Measurements from ENCODE around the gene STAT5A.
"Not testable (repeated sequence)": the region's sequence is repeated elsewhere in the genome, so short reads cannot be mapped to it uniquely, and the experiment has no call there.

STAT5A gene

DNA sequence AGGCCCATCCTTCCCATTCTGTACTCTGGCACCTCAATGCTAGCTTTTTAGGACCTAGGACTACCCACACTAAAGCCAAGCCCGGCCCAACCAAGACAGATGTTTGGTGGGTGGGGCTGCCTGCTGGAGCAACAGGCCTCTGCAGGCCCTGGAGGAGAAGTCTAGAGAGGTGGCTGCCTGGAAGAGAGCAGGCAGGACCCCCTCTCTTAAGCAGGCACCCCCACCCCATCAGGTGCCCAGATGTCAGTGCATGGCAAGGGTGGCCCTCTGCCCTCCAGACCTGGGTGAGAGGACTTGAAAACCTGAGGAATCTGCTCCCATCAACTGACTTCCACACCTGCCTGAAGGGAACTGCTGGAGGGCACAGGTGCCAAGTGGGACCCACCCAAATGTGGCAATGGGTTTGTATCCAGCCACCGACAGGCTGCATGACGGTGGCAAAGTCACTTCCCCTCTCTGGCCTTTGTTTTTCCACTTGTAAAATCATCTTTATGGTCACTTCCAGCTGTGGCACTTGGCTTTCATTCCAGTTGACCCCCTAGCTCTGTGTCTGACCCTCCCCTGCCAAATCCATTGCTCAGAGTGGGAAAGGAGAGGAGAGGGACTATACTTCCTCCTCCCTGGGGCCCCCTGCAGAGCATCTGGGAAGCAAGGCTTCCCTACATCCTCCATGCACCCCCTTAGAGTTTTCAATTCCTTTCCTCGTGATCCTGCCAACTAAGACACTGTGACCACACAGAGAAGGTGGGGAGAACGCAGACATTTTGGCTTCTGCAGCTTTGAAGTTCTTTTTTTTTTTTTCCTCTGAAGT is 1.7 kb upstream of the STAT5A start:
- no peak for DNase-seq

DNA sequence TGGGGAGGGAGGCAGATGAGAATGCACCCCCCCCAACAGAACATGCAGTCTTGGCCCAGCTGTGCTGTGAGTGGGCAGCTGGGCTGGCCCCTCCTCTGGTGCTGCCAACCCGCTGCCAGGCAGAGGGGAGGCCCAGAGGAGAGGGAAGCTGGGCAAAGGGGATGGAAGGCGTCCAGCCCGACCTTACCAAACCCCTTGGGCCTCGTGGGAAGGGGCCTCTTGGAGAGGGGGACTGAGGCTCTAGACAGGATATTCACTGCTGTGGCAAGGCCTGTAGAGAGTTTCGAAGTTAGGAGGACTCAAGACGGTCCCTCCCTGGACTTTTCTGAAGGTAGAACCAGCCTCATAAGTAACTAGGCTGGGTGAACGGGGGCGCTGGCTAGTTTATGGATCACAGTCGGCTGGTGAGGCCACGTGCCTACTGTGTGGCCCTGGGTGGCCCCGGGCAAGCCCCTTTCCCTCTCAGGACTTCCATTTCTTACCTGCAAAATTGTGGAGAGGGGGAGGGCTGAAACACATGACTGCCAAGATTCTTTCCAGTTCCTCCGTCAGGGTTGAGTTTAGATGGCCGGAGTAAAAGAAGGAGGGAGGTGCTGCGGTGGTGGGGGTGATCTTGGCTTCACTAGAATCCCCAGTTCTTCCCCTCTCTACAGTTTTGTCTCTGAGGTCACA is 857 bp upstream of the STAT5A start:
- DNase-seq, result no peak

DNA sequence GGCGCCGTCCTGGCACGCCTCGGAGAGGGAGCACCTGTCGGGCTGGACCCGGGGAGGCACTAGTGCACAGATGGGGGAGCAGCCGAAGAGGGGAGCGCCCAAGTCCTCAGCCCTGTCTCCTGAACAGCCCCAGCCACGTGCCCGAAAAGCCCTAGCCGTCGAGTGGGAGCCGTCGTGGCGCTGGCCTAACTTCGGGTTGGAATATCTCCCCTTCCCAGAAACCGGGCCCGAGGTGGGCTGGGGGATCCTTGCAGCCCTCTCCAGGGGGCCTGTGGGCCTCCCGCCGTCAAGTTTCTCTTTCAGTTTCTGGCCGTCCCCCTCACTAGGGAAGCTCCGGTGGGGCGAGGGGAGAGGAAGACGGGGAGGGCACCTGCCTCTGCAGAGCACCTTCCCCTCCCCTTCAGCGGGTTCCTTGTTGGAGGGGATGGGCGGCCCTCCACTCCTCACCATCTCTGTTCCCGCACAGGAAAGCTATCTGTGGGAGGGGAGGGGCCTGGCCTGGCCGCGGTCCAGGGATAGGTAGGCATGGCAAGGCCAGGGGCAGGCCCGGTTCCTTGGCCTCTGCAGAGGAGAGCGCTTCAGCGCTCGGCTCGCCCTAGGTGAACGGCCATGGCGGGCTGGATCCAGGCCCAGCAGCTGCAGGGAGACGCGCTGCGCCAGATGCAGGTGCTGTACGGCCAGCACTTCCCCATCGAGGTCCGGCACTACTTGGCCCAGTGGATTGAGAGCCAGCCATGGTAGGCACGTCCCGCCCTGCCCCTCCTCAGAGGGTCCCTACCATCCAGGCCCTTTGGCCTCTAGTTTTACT is 709 bp downstream of the STAT5A start:
- no peak for DNase-seq

DNA sequence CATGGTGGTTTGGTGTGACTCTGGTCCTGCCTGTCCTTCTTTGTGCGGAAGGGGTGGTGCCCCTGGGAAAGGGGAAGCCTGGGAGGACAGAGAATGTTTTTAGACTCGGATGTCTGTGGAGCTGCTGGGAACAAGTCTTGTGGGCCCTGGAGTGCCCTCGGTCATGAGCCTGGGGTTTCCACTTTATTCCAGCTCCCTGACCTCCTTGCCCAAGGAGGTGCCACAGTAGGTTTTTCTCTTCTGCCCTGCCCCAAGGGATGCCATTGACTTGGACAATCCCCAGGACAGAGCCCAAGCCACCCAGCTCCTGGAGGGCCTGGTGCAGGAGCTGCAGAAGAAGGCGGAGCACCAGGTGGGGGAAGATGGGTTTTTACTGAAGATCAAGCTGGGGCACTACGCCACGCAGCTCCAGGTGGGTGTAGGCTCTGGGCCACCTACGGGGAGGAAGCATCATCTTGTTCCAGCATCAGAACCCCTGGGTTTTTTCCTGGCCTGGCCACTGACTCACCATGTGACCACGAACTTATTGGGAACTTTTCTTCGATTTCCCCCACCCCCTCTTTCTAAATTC is 1.4 kb downstream of the STAT5A start:
- DNase-seq, result no peak

DNA sequence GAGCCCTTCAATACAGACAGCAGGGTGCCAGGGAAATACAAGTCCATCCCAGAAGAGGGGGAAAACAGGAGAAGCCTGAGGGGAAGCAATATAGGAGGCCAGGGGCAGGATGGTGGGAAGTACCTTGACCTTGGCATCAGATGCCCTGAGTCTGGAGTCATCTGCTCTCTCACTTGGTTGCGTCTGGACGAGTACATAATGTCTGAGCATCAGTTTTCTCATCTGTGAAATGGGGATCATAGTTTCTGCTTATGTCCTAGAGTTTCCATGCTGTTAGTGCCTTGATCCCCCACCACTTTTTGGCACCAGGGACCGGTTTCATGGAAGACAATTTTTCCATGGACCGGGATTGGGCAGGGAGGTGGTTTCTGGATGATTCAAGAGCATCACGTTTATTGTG is 2.3 kb downstream of the STAT5A start:
- no peak for DNase-seq

DNA sequence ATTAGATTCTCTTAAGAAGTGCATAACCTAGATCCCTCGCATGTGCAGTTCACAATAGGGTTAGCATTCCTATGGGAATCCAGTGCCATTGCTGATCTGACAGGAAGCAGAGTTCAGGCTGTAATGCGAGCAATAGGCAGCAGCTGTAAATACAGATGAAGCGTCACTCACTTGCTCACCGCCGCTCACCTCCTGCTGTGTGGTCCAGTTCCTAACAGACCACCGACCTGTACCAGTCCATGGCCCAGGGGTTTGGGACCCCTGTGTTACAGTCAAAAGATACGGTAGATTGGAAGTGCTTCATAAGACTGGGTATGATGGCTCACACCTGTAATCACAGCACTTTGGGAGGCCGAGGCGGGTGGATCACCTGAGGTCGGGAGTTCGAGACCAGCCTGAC is 2.8 kb downstream of the STAT5A start:
- DNase-seq, result no peak

DNA sequence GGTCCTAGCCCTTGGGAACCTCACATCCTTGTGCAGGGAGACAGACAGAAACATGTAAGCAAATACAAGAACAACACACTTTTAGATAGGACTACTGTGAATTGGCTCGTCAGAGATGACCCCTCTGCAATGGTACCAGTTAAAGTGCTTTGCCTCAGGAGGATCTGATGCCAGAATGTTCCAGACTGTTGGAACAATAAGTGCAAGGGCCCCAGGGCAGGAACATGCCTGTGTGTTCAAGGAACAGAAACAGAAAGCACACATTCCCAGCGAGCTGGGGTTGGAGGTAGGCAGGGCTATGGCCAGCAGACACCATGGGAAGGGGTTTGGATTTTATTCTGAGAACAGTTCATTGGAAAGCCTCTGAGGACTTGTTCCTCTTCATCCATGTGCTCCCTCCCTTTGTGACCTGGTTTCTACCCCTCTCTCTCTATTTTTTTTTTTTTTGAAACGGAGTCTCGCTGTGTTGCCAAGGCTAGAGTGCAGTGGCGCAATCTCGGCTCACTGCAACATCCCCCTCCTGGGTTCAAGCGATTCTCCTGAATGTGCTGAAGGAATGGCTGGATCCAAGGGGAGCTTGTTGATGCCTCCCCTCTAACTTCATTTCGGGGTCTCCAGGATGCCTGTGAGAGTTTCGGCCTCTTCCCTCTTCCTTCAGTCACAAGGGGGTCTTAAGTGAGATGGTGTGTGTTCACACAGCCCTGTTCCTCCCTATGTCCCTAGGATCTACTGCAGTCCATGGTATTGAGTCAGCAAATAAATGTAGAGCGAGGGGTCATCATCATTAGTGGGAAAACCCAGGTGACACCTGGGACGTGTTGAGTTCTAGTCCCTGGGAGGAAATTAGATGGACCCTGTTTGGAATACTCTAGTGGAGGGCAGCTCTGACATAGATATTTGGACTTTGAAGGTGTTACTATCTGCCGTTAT is 6.4 kb downstream of the STAT5A start:
- DNase-seq, result no peak

DNA sequence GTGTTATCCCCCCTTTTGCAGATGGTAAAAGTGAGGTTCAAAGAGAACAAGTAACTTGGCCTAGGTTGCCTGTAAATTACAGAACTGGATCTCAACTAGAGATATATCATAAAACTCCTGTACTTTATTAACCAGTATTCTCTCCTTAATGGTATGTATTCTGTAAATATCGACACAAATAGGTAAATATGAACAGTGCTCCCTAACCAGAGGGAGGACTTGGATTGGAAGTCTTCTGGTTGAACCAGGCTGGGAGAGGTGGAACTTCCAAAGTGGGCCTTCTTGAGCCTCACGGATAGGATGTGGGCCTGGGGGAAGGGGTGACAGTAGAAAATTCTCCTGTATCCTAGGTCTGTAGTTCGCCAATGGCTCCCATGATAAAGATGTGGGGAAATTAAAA is 7.7 kb downstream of the STAT5A start:
- DNase-seq, result no peak

DNA sequence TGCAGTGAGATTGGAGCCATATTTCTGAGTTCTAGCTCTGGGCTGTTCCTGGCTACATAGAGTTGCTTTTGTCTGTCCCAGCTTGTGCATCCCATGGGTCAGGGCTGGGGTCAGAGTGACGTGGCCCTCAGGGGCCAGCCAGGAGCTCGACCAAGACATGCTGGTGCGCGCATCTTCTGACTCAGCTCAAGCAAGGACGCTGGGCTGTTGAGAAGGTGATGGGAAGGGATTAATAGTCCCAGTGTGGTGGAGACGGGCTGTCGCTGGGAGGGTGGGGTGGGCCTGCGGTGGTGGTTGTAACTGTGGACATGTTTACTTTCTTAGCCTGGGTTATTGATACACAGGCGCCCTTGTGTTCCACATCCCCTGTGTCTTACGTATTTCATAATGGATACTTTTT is 9.5 kb downstream of the STAT5A start:
- DNase-seq, result not testable (repeated sequence)

DNA sequence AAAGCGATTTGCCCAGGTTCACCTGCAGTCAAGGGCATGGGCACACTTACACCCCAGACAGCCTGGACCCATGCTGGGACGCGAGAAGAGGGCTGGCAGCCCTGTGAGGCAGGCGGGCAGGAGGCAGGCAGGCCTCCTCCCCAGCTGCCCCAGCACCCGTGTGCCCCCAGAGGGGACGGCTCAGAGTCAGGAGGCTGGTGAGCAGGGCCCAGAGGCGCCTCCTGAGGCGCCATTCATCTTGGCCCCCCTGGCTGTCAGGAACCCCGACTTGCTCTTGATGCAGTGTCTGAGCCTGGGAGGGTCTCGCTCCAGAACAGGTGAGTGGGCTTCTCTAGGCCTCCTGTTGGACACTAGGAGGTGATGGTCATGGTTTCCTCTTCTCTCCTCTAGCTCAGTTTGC is 11.1 kb downstream of the STAT5A start:
- DNase-seq, result not testable (repeated sequence)

DNA sequence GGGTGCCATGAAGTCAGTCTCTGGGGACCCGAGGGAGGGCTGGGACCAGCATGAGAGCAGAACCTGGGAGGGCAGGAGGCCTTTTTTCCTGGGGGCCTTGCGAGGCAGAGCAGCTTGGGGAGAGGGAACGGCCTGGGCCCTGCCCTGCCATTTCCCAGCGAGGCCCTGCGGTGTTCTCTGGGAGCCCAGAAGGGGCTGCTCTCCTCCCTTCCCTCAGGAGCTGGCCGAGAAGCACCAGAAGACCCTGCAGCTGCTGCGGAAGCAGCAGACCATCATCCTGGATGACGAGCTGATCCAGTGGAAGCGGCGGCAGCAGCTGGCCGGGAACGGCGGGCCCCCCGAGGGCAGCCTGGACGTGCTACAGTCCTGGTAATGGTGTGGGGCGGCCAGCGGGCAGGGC is 11.6 kb downstream of the STAT5A start:
- DNase-seq, result not testable (repeated sequence)

DNA sequence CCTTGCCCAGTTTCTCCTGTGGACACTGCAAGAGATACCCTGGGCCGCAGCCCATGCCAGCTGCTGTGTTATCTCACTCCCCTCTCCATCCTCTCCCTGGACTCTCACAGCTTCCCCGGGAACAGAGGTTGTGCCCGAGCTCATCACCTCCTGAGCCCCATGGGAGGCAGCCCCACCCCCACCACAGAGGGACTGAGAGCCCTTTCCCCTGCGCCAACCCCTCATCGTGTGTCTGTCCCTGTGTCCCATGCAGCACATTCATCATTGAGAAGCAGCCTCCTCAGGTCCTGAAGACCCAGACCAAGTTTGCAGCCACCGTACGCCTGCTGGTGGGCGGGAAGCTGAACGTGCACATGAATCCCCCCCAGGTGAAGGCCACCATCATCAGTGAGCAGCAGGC is 12.7 kb downstream of the STAT5A start:
- DNase-seq, result no peak

DNA sequence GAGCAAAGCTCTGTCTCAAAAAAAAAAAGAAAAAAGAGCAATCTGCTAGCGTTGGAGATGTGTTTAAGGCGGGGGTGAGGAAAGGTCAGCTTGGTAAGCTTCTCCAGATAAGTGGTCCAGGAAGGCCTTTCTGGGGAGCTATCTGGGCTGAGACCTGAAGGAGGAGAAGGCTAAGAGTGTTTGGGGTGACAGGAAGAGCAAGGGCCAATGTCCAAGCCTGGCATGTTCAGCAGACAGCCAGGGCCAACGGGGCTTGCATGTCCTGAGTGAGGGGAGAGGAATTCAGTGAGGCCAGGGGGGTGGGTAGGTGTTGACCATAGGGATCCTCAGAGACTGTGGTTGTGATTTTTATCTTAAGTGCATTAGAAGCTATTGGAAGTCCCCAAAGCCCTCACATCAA is 15.4 kb downstream of the STAT5A start:
- DNase-seq, result no peak

DNA sequence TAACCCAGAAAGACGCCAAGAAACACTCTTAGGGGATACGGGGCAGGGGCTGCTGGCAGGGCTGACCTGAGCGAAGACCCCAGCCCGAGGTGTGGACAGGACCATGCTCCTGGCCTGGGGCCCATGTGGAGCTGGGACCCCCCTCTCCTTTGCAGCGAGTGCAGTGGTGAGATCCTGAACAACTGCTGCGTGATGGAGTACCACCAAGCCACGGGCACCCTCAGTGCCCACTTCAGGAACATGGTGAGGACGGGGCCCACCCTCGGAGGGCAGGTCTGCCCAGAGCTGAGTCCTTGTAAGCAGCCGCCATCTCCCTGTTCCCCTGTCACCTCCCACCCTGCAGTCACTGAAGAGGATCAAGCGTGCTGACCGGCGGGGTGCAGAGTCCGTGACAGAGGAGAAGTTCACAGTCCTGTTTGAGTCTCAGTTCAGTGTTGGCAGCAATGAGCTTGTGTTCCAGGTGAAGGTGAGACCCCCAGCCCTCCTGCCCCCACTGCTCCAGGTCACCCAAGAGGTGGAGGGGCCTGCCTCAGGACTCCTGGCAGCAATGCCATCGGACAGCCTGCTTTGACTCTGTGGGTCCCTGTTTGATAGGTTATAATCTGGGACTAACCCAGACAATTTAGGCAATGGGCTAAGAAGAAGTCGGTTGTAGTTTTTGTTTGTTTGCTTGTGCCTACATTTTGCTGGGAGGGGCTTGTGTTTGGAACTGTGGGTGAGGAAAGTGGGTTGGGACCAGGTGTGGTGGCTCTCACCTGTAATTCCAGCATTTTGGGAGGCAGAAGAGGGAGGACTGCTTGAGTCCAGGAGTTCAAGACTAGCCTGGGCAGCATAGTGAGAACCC is 16.1 kb downstream of the STAT5A start:
- DNase-seq, result no peak

DNA sequence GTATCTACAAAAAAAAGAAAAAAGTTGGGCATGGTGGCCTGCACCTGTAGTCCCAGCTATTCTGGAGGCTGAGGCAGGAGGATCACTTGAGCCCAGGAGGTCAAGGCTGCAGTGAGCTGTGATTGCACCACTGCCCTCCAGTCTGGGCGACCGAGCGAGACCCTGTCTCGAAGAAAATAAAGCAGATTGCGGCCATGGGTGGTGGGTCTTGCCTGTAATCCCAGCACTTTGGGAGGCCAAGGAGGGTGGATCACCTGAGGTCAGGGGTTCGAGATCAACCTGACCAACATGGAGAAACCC is 16.7 kb downstream of the STAT5A start:
- not testable (repeated sequence) for DNase-seq

DNA sequence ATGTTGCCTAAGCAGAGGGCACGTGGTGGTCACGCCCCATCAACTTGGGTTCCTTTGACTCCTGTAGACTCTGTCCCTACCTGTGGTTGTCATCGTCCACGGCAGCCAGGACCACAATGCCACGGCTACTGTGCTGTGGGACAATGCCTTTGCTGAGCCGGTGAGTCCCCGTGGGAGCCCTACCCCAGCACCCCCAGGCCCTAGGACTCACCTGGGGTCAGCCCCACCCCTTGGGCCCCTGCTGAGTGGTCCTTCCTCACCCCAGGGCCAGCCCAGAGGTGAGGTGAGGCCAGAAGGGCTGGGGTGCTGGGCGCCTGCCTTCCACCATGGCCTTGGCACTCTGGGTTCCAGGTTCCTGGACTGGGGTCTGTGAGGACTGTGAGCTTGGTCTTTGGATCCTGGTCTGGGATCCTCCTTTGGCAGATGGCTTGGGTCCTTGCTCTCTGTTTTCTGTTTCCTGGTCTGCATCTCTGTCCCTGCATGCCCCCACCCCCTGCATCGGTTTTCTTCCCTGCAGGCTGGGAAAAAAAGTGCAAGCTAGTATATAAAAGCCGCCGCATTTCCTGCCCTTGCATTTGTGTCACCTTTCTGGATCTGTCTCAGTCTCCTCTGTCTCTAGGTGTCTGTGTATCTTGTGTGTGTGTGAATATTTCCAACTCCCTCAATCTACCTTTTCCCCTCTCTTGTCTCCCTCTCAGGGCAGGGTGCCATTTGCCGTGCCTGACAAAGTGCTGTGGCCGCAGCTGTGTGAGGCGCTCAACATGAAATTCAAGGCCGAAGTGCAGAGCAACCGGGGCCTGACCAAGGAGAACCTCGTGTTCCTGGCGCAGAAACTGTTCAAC is 17.5 kb downstream of the STAT5A start:
- DNase-seq, result no peak

DNA sequence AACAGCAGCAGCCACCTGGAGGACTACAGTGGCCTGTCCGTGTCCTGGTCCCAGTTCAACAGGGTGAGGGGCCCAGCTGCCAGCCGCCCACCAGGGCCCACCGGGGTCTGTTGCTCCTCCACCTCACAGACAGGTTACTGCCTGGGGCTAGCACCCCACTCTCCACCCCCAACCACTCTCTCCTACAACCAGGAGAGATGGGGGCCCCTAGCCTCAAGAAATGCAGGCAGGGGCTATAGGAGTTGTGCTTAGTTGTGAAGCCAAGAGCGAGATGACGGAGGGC is 18.0 kb downstream of the STAT5A start:
- no peak for DNase-seq

DNA sequence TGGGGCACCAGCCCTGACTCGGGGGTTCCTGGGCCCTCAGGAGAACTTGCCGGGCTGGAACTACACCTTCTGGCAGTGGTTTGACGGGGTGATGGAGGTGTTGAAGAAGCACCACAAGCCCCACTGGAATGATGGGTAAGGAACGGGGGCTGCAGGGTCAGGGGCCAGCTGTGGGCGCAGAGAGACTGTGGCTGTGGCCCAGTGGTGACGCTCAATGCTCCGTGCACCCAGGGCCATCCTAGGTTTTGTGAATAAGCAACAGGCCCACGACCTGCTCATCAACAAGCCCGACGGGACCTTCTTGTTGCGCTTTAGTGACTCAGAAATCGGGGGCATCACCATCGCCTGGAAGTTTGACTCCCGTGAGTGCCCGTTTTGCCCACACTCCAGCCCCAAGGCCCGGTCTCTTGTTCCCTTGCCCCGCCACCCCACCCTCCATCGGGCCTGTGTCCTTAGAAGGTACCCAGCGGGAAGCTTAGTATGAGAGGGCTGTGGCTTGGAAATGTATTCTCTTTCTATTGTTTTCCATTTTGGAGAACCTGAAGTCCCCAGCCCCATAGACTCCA is 19.1 kb downstream of the STAT5A start:
- no peak for DNase-seq

DNA sequence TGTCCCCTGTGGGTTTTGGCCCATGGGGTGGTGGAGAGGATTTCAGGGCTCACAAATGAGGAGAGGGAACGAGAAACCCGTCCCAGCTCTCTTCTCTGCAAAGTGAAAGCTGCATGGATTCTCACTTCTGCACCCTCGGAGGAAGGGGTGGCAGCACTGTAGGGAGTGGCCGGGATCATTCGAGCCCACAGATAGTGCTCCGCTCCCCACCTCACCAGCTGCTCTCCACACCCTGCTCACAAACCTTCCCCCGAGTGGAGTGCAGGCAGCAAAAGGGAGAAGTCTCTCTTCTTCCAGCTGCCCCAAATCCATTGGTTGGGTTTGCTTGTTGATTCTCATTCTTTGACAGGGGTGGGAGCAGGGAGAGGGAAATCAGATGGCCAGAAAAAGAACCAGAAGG is 20.1 kb downstream of the STAT5A start:
- DNase-seq, result no peak

DNA sequence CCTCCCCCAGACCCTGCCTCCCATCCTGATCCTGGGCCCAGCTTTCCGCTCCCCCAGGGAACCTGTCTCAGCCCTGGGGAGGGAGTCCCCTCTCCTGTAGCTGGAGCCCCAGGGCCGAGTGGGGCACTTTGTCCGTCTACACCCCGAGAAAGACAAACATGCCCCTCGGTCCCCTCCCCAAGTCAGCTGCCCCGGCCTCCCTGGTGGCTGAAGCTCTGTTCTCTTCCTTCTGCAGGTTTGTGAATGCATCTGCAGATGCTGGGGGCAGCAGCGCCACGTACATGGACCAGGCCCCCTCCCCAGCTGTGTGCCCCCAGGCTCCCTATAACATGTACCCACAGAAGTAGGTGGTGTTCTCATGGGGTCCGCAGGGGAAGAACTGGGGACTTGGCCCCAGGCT is 20.8 kb downstream of the STAT5A start:
- no peak for DNase-seq

Data from SIG-M5 (cell line).